ENCODE results near the gene LGR6.

GRCh38 chr1:202161151-202162046, 32.2 kb upstream of the LGR6 start:
- no peak for TF ChIP-seq CTCF (IDR thresholded peaks at IDR 0.05)
- TF ChIP-seq POLR2A (IDR thresholded peaks at IDR 0.05): no peak
- TF ChIP-seq POLR2AphosphoS5 (IDR thresholded peaks at IDR 0.05): no peak

Data from breast epithelium (tissue), 3 donors.